Stimulated activated CD4-positive, alpha-beta T cell treated with anti-CD3 and anti-CD28 coated beads, TNF-alpha, amount 100 ng/mL, for 48 hours (primary cell): Measurements from ENCODE around the gene SLC13A3.

ENCODE experiments used
- DNase-seq, 3 donors: peaks; one replicate each; pipeline ENCODE4 v3.0.0-alpha.2; 2020; ENCODE audit warnings: low read depth in 3 of 3

Gene SLC13A3

DNA sequence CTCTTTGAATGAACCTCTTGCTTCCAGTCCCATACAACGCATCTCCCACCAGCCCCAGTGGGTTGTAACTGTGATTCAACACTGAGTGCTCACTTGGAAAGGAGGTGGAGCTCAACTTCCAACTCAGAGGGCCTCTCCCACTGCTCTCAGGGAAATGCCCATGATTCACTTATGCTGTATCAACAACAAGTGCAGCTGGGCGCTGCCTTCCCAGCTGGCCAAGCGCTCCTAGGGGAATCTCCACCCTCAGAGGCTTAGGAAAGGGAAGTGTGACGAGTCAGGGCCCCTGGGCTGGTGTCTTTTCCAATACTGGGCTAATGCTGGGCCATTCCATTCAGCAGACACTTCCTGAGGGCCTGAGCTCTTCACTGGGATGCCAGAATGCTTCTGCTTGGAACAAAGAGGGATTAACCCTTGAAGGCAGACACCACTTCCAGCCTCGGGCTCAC, 92.7 kb downstream of the SLC13A3 start:
- peak; percentile 27 to 62 (median 30) for DNase-seq

GRCh38 chr20:46557231-46557956, 93.9 kb downstream of the SLC13A3 start:
- DNase-seq, result no peak

- DNase-seq, result no peak
Observed at GRCh38 chr20:46555370-46555956, 95.8 kb downstream of the SLC13A3 start.

- DNase-seq, result no peak
Observed at GRCh38 chr20:46554828-46555227, 96.4 kb downstream of the SLC13A3 start.

DNA sequence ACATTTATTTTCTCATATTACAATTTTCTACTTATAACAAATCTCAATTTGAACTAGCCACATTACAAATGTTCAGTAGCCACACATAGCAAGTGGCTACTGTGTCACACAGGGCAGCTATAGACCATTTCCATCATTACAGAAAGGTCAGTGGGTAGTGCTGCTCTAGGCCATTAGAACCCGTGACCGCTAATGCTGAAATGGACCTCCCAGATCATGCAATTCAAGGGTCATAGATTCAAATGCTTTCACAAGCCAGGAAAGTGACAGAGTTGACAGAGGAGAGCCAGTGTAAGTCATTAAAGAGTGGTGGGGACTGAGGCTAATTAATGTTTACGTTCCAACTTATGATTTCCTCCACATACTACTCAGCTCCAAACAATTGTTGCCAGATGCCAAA, 97.3 kb downstream of the SLC13A3 start:
- DNase-seq, result no peak

- peak in 2 of 3 donors; percentile 20 to 38 for DNase-seq
Observed at GRCh38 chr20:46552460-46553420, 98.5 kb downstream of the SLC13A3 start.

- DNase-seq, result no peak
Observed at GRCh38 chr20:46551522-46552381, 99.5 kb downstream of the SLC13A3 start.

DNA sequence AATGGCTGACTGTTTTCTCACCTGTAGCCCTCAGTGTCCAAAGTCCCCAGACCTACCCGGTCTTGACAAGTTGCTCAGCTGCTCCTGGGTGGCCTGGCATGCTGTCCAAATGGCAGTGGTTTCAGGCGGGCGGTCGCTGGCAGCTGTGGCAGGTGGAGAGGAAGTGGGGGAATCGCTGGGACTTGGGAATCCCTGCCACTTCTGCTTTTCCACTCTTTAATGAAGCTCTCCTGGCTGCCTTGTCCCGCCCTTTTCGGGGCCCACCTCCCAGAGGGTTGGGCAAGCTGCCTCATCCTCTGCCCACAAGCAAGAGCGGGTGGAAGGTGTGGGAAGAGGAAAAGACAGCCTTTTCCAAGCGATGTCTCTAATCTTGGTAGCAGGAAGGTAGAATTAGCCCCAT, 100.8 kb downstream of the SLC13A3 start, which contains the start of gene OCSTAMP:
OCSTAMP (minus strand) TSS at position 194 of the 400 bp plus-strand sequence; CDS start at position 100, 94 bp downstream.
- DNase-seq, result no peak

GRCh38 chr20:46549188-46549972, 101.9 kb downstream of the SLC13A3 start:
- DNase-seq, result no peak

GRCh38 chr20:46548688-46549087, 102.6 kb downstream of the SLC13A3 start:
- no peak for DNase-seq

- no peak for DNase-seq
Observed at GRCh38 chr20:46547995-46548394, 103.3 kb downstream of the SLC13A3 start.

DNA sequence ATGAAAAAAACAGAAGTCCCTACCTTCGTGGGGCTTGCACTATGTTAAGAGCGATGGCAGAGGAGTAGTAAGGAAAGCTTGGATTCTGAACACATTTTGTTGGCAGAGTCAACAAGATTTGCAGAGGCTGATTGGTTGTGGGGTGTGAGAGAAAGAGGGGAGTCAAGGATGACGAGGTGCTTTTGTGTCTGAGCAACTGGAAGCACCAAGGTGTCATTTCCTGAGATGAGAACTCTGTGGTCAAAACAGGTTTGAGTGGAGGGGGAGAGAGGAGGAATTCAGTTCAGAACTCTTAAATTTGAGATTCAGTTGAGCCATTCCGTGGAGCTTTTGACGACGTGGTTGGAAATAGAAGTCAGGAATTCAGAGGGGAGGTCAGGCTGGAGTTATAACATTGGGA, 104.3 kb downstream of the SLC13A3 start:
- no peak for DNase-seq

DNA sequence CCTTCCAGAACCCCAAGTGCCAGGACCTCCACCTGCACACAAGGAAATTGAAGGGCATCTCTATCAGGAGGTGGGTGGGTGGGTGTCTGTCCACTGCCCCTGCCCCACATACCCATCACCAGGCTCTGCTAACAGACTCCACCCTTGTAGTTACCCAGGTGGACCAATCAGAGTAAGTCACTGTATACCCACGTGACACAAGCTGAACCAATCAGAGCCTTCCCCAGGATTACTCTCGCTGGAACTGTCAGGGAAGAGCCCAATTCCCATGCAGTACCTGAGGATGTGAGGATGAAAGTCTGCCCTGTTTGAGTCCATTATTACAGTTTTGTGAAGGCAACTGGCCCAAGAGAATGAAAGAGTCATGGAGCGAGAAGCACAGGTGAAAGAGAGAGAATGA, 105.0 kb downstream of the SLC13A3 start:
- DNase-seq, result no peak

- no peak for DNase-seq
Observed at GRCh38 chr20:46545827-46546138, 105.5 kb downstream of the SLC13A3 start.

DNA sequence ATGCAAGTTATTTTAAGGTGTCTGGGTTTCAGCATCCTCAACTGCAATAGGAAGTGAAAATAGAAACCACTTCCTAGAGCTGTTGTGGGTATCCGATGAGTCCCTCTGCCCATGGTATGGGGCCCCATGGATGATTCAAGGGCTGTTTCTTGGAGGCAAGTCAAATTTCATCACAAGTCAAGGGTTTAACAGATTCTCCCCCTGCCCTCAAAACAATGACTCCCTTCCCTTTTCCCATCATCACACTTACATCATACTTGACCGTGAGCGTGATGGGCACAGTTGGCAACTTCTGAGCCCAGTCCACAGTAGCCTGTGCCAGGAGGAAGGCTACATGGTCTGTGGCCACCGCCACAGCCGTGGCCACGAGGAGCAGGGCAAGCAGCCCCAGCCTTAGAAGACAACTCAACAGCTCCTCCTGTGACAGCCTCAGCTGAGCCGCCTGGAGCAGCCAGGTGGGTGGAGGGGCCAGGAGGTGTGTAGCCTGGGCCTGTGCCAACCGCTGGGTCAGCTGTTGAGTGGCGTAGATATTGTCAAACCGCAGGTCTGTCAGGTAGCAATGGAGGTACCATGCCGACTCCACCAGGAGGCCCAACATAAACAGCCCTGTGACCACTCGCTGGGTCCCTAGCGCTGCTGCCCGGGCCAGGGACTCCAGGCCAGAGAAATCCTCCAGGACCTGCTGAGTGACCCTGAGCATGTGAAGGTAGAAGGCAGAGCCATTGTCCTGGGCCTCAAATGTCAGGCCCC, 106.0 kb downstream of the SLC13A3 start:
- DNase-seq, result peak in 2 of 3 donors; percentile 27 to 39

GRCh38 chr20:46544576-46544975, 106.7 kb downstream of the SLC13A3 start:
- DNase-seq, result no peak

DNA sequence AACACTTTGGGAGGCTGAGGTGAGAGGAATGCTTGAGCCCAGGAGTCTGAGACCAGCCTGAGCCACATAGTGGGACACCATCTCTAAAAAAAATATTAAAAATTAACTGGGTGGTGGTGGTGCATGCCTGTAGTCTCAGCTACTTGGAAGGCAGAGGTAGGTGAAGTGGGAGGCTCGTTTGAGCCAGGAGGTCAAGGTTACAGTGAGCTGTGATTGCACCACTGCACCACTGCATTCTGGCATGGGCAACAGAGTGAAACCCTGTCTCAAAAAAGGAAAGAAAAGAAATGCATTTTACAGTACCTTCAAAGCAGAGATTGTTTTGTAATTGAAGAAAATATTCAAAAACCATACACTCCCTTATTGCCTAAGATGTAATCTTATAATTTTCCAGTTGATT, 107.3 kb downstream of the SLC13A3 start:
- DNase-seq, result no peak

- DNase-seq, result no peak
Observed at GRCh38 chr20:46543033-46543432, 108.2 kb downstream of the SLC13A3 start.

DNA sequence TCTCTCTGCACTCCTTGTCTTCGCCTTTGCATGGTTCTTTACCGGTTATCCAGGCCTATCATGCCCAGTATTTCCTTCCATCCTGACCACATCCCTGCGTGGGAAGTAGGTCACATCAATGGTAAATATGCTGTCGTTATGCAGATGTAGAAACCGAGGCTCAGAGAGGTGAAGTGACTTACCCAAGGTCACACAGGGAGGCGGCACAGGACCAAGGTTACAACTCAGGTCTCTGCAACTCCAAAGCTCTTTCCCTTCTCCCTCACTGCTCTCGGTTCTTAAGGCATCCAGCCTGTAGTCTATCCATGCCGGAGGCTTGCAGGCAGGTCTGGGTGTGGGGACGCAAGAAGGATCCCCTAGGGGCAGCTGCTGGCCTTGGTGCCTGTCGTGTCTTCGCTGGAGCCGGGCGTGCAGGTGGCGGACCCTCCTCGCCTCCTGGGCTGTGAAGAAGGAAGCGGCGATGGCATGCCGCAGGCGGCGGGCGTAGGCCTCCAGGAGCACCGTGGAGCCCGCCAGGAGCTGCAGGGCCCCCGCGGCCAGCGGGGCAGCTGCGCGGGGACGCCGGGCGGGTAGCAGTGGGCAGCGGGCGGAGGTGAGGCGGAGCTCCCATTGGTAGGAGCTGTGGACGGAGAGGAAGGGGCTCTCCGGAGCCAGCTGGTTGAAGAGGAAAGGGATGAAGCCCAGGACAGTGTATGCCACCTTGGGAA, 109.9 kb downstream of the SLC13A3 start:
- DNase-seq, result no peak
